HepG2 (cell line): ENCODE measurements around the gene PLCG2. TPM values are rescaled to one million over a fixed set of nuclear protein-coding genes. Genes with fewer than 3 reads are reported as not detected.

ENCODE experiments used
- ELF4 ChIP-seq: sonication (generic); formaldehyde crosslinking; IDR thresholded peaks from 2 replicates; pipeline ENCODE4 v1.5.0; 2020; ENCODE audit warnings: missing genetic modification reagents, mild to moderate bottlenecking, moderate library complexity, borderline replicate concordance
- GATAD2A ChIP-seq: IDR thresholded peaks from 2 replicates; pipeline ENCODE4 v1.6.1; 2016
- HMG20B ChIP-seq: conservative IDR thresholded peaks from 2 replicates; pipeline ENCODE4 v1.6.1; 2016; ENCODE audit warnings: missing genetic modification reagents, missing compliant biosample characterization
- HOXA9 ChIP-seq: sonication (generic); formaldehyde crosslinking; IDR thresholded peaks from 2 replicates; pipeline ENCODE4 v1.8.1; 2022; ENCODE audit warnings: missing genetic modification reagents, mild to moderate bottlenecking, moderate library complexity, borderline replicate concordance
- KDM2A ChIP-seq: sonication (generic); formaldehyde crosslinking; IDR thresholded peaks from 2 replicates; pipeline ENCODE4 v1.4.0; 2020; ENCODE audit warnings: low read depth, missing genetic modification reagents, borderline replicate concordance
- KLF16 ChIP-seq, 2 experiments: sonication (generic) in 1 of 2; formaldehyde crosslinking in 1 of 2; IDR thresholded peaks; 2 replicates each; pipeline versions ENCODE4 v1.6.1 to v1.8.0; 2016 to 2023; ENCODE audit warnings: missing genetic modification reagents in 2 of 2, missing compliant biosample characterization in 1 of 2
- KLF6 ChIP-seq: IDR thresholded peaks from 2 replicates; pipeline ENCODE4 v1.8.0; 2016; ENCODE audit warnings: missing biosample characterization, missing genetic modification reagents
- MAX ChIP-seq: IDR thresholded peaks from 2 replicates; pipeline ENCODE4 v1.6.1; 2012; ENCODE audit warnings: inconsistent platforms
- MED1 ChIP-seq: sonication (generic); formaldehyde crosslinking; IDR thresholded peaks from 2 replicates; pipeline ENCODE4 v1.4.0; 2020; ENCODE audit warnings: missing genetic modification reagents
- MEF2D ChIP-seq: sonication (generic); formaldehyde crosslinking; IDR thresholded peaks from 2 replicates; pipeline ENCODE4 v1.5.1; 2020; ENCODE audit warnings: mild to moderate bottlenecking, missing genetic modification reagents
- MYC ChIP-seq: sonication (generic); formaldehyde crosslinking; IDR thresholded peaks from 2 replicates; pipeline ENCODE4 v1.9.0; 2021; ENCODE audit warnings: missing genetic modification reagents, borderline replicate concordance
- NCOA2 ChIP-seq: sonication (generic); formaldehyde crosslinking; IDR thresholded peaks from 2 replicates; pipeline ENCODE4 v1.8.0; 2022; ENCODE audit warnings: inconsistent platforms
- NR2F6 ChIP-seq, 2 experiments: IDR thresholded peaks; 2 replicates each; pipeline ENCODE4 v1.6.1; 2016; ENCODE audit warnings: antibody characterized with exemption in 1 of 2, mild to moderate bottlenecking in 1 of 2
- SMC3 ChIP-seq: IDR thresholded peaks from 2 replicates; pipeline ENCODE4 v1.6.1; 2011; ENCODE audit warnings: low read length, improper control_type of control experiment
- SNAPC2 ChIP-seq: sonication (generic); formaldehyde crosslinking; IDR thresholded peaks from 2 replicates; pipeline ENCODE4 v1.8.1; 2022; ENCODE audit warnings: mild to moderate bottlenecking, missing genetic modification reagents
- TCF7 ChIP-seq: sonication (generic); IDR thresholded peaks from 2 replicates; pipeline ENCODE4 v1.6.1; 2016; ENCODE audit warnings: antibody characterized with exemption, low read depth
- ZBTB3 ChIP-seq: sonication (generic); formaldehyde crosslinking; IDR thresholded peaks from 2 replicates; pipeline ENCODE4 v1.4.0; 2020; ENCODE audit warnings: low read depth, mild to moderate bottlenecking, moderate library complexity, missing genetic modification reagents, borderline replicate concordance
- ZC3H4 ChIP-seq: sonication (generic); formaldehyde crosslinking; IDR thresholded peaks from 2 replicates; pipeline ENCODE4 v1.4.0; 2020; ENCODE audit warnings: missing genetic modification reagents, borderline replicate concordance
- ZNF30 ChIP-seq: sonication (generic); formaldehyde crosslinking; IDR thresholded peaks from 2 replicates; pipeline ENCODE4 v1.5.0; 2020; ENCODE audit warnings: mild to moderate bottlenecking, missing genetic modification reagents
- ZNF616 ChIP-seq: sonication (generic); formaldehyde crosslinking; IDR thresholded peaks from 2 replicates; pipeline ENCODE4 v1.5.0; 2020; ENCODE audit warnings: low read depth, mild to moderate bottlenecking, missing genetic modification reagents
- ZNF670 ChIP-seq: sonication (generic); formaldehyde crosslinking; IDR thresholded peaks from 2 replicates; pipeline ENCODE4 v1.8.0; 2022; ENCODE audit warnings: mild to moderate bottlenecking, missing genetic modification reagents, borderline replicate concordance
- ZNF724P ChIP-seq: sonication (generic); formaldehyde crosslinking; IDR thresholded peaks from 2 replicates; pipeline ENCODE4 v1.8.0; 2022; ENCODE audit warnings: missing genetic modification reagents, borderline replicate concordance
- ZNF766 ChIP-seq: sonication (generic); formaldehyde crosslinking; IDR thresholded peaks from 2 replicates; pipeline ENCODE4 v1.5.0; 2020; ENCODE audit warnings: missing genetic modification reagents, borderline replicate concordance
- polyA plus RNA-seq, 8 experiments: library from polyadenylated mRNA; depleted of rRNA in 3 of 8; stranded (reverse) in 7 of 8; unstranded in 1 of 8; fragments of >200 nt; fragmentation: Illumina TruSeq in 4 of 8; extraction: Trizol in 4 of 8; gene quantifications; 2 replicates each; pipeline versions ENCODE4 v1.2.1 to v1.2.3, GENCODE V29; 2011 to 2016; ENCODE audit warnings: low read depth in 4 of 8, missing spikeins in 1 of 8, mixed read lengths in 1 of 8; ENCODE audit not compliant: insufficient read depth in 1 of 8
- total RNA-seq, 5 experiments: library from RNA; depleted of rRNA; stranded (reverse); fragments of >200 nt; fragmentation: Illumina TruSeq; extraction: Trizol; gene quantifications; 2 replicates each; pipeline ENCODE4 v1.2.3, GENCODE V29; 2016; ENCODE audit warnings: low read depth in 1 of 5
- TF ChIP-seq, protein P1 (sequence below): IDR thresholded peaks from 2 replicates; pipeline ENCODE4 v1.6.1; 2016; ENCODE audit warnings: mild to moderate bottlenecking
- TF ChIP-seq, protein P2 (sequence below): sonication (generic); formaldehyde crosslinking; IDR thresholded peaks from 2 replicates; pipeline ENCODE4 v1.8.1; 2022; ENCODE audit warnings: mild to moderate bottlenecking, missing genetic modification reagents

PLCG2 gene
- total and polyA plus RNA-seq, 2 of the 13 experiments (the other 11 are each of a cell fraction or from before 2014, with no cell fraction given) = 0.13 to 0.18 TPM

- TF ChIP-seq KDM2A (CRISPR knock-in tag) = 0 out of 2 replicates have a peak, but pooled peaks have one; percentile 12
- TF ChIP-seq, protein P1, sequence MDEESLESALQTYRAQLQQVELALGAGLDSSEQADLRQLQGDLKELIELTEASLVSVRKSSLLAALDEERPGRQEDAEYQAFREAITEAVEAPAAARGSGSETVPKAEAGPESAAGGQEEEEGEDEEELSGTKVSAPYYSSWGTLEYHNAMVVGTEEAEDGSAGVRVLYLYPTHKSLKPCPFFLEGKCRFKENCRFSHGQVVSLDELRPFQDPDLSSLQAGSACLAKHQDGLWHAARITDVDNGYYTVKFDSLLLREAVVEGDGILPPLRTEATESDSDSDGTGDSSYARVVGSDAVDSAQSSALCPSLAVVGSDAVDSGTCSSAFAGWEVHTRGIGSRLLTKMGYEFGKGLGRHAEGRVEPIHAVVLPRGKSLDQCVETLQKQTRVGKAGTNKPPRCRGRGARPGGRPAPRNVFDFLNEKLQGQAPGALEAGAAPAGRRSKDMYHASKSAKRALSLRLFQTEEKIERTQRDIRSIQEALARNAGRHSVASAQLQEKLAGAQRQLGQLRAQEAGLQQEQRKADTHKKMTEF (CRISPR knock-in tag) = peak; percentile 70
- 0 out of 2 replicates have a peak, but pooled peaks have one; percentile 17 for TF ChIP-seq SNAPC2 (CRISPR knock-in tag)
- peak; percentile 81; the same call in 1 of the 2 replicates for TF ChIP-seq ZNF766 (CRISPR knock-in tag)
- TF ChIP-seq HMG20B (CRISPR knock-in tag) = peak; percentile 66; the same call in 1 of the 2 replicates
- no peak; the same call in 1 of the 2 replicates for TF ChIP-seq SMC3
- TF ChIP-seq NCOA2 = peak; percentile 26; the same call in 1 of the 2 replicates
- 0 out of 2 replicates have a peak, but pooled peaks have one; percentile 45 for TF ChIP-seq MED1 (CRISPR knock-in tag)
- TF ChIP-seq NR2F6 (IDR thresholded peaks at IDR 0.05) = peak; percentile 58
- peak; percentile 37; the same call in 1 of the 2 replicates for TF ChIP-seq NR2F6 (CRISPR knock-in tag; IDR thresholded peaks at IDR 0.05)
- 0 out of 2 replicates have a peak, but pooled peaks have one; percentile 27 for TF ChIP-seq MYC
- TF ChIP-seq TCF7 = peak; percentile 80
- peak; percentile 65; the same call in 1 of the 2 replicates for TF ChIP-seq ZNF670 (CRISPR knock-in tag)
- TF ChIP-seq ZC3H4 (CRISPR knock-in tag) = no peak
- TF ChIP-seq MAX = peak; percentile 75
- TF ChIP-seq KLF16 (CRISPR knock-in tag; IDR thresholded peaks at IDR 0.05) = peak in 1 of 2 experiments; percentile 83; a peak in 1 of 4 replicates
- 0 out of 2 replicates have a peak, but pooled peaks have one; percentile 26 for TF ChIP-seq KLF6 (CRISPR knock-in tag)
- TF ChIP-seq ZNF30 = no peak
- TF ChIP-seq, protein P2, sequence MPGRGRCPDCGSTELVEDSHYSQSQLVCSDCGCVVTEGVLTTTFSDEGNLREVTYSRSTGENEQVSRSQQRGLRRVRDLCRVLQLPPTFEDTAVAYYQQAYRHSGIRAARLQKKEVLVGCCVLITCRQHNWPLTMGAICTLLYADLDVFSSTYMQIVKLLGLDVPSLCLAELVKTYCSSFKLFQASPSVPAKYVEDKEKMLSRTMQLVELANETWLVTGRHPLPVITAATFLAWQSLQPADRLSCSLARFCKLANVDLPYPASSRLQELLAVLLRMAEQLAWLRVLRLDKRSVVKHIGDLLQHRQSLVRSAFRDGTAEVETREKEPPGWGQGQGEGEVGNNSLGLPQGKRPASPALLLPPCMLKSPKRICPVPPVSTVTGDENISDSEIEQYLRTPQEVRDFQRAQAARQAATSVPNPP (CRISPR knock-in tag) = no peak
- peak; percentile 65; the same call in 1 of the 2 replicates for TF ChIP-seq MEF2D (CRISPR knock-in tag)
- TF ChIP-seq ZBTB3 (CRISPR knock-in tag) = no peak
- peak; percentile 76 for TF ChIP-seq HOXA9 (CRISPR knock-in tag)
- TF ChIP-seq ZNF724P (CRISPR knock-in tag) = no peak
- TF ChIP-seq GATAD2A = peak; percentile 82
- no peak for TF ChIP-seq ELF4
- peak; percentile 73; the same call in 1 of the 2 replicates for TF ChIP-seq ZNF616 (CRISPR knock-in tag)
Measured at GRCh38 chr16:81888520-81889394, 109.7 kb downstream of the PLCG2 start (continued).
